SK-N-SH treated with all-trans-retinoic acid at 6 μM for 48 hours (cell line): ENCODE measurements around the gene DUSP3.

ENCODE experiments used
- CREB5 ChIP-seq: fragments of 250-450 bp; sonication (Bioruptor Pico); IDR thresholded peaks from 2 replicates; pipeline ENCODE4 v1.5.1; 2020; ENCODE audit warnings: low read depth, mild to moderate bottlenecking, moderate library complexity
- CSRNP3 ChIP-seq: fragments of 250-450 bp; sonication (Bioruptor Pico); IDR thresholded peaks from 2 replicates; pipeline ENCODE4 v1.5.1; 2021; ENCODE audit warnings: mild to moderate bottlenecking, moderate library complexity
- ISL1 ChIP-seq: fragments of 250-450 bp; sonication (Bioruptor Pico); IDR thresholded peaks from 2 replicates; pipeline ENCODE4 v2.1.2; 2022; ENCODE audit warnings: mild to moderate bottlenecking, moderate library complexity
- OSR1 ChIP-seq: fragments of 250-450 bp; sonication (Bioruptor Pico); IDR thresholded peaks from 2 replicates; pipeline ENCODE4 v1.8.0; 2022; ENCODE audit warnings: moderate library complexity, mild to moderate bottlenecking, inconsistent platforms
- PATZ1 ChIP-seq: fragments of 250-450 bp; sonication (Bioruptor Pico); IDR thresholded peaks from 2 replicates; pipeline ENCODE4 v1.8.0; 2020; ENCODE audit warnings: mild to moderate bottlenecking, moderate library complexity, borderline replicate concordance
- RARB ChIP-seq: fragments of 250-450 bp; sonication (Bioruptor Pico); IDR thresholded peaks from 2 replicates; pipeline ENCODE4 v1.8.0; 2021; ENCODE audit warnings: mild to moderate bottlenecking, moderate library complexity
- ZFP3 ChIP-seq: fragments of 250-450 bp; sonication (Bioruptor Pico); IDR thresholded peaks from 2 replicates; pipeline ENCODE4 v1.5.0; 2020; ENCODE audit warnings: mild to moderate bottlenecking, moderate library complexity
- ZNF70 ChIP-seq: fragments of 450-650 bp; formaldehyde crosslinking; IDR thresholded peaks from 2 replicates; pipeline ENCODE4 v1.5.0; 2020; ENCODE audit warnings: mild to moderate bottlenecking, moderate library complexity

- no peak for TF ChIP-seq ISL1
- TF ChIP-seq PATZ1 (CRISPR knock-in tag) = no peak
- no peak for TF ChIP-seq CSRNP3
- no peak for TF ChIP-seq RARB
- no peak for TF ChIP-seq CREB5 (CRISPR knock-in tag)
- no peak for TF ChIP-seq ZFP3 (CRISPR knock-in tag)
- TF ChIP-seq OSR1 (CRISPR knock-in tag) = no peak
- no peak for TF ChIP-seq ZNF70
Observed at GRCh38 chr17:43808076-43808475, 29.3 kb upstream of the DUSP3 start.
